Globus pallidus (tissue), 1 donor: ENCODE results near the gene BNC2.

ENCODE experiments used
- DNase-seq: peaks from one replicate; pipeline ENCODE4 v3.0.0-alpha.2; 2015; ENCODE audit warnings: low spot score

Gene BNC2

GRCh38 chr9:16716601-16717000, 153.9 kb downstream of the BNC2 start:
- no peak for DNase-seq

- DNase-seq: no peak
Measured at GRCh38 chr9:16715404-16715803, 155.1 kb downstream of the BNC2 start.

GRCh38 chr9:16712787-16713186, 157.7 kb downstream of the BNC2 start:
- DNase-seq: no peak

GRCh38 chr9:16710888-16711287, 159.6 kb downstream of the BNC2 start:
- no peak for DNase-seq

- no peak for DNase-seq
Measured at GRCh38 chr9:16709924-16710323, 160.5 kb downstream of the BNC2 start.

GRCh38 chr9:16708656-16709435, 161.6 kb downstream of the BNC2 start:
- DNase-seq: no peak

- peak; percentile 29 for DNase-seq
Measured at GRCh38 chr9:16705111-16705604, 165.3 kb downstream of the BNC2 start.

GRCh38 chr9:16704116-16705110, 166.1 kb downstream of the BNC2 start:
- peak; percentile 20 for DNase-seq

GRCh38 chr9:16701347-16701746, 169.1 kb downstream of the BNC2 start:
- DNase-seq: no peak

GRCh38 chr9:16693616-16694015, 176.9 kb downstream of the BNC2 start:
- DNase-seq: no peak

GRCh38 chr9:16690628-16691027, 179.8 kb downstream of the BNC2 start:
- no peak for DNase-seq

- DNase-seq: no peak
Measured at GRCh38 chr9:16690205-16690604, 180.3 kb downstream of the BNC2 start.

- DNase-seq: no peak
Measured at GRCh38 chr9:16689351-16689938, 181.0 kb downstream of the BNC2 start.

- DNase-seq: no peak
Measured at GRCh38 chr9:16688814-16689213, 181.7 kb downstream of the BNC2 start.

- no peak for DNase-seq
Measured at GRCh38 chr9:16687678-16688369, 182.6 kb downstream of the BNC2 start.

GRCh38 chr9:16683326-16683725, 187.1 kb downstream of the BNC2 start:
- DNase-seq: no peak

- no peak for DNase-seq
Measured at GRCh38 chr9:16682273-16682672, 188.2 kb downstream of the BNC2 start.

GRCh38 chr9:16681652-16681987, 188.8 kb downstream of the BNC2 start:
- DNase-seq: no peak

GRCh38 chr9:16680975-16681651, 189.4 kb downstream of the BNC2 start:
- no peak for DNase-seq

- DNase-seq: no peak
Measured at GRCh38 chr9:16680541-16680940, 189.9 kb downstream of the BNC2 start.

- DNase-seq: no peak
Measured at GRCh38 chr9:16679327-16679821, 191.1 kb downstream of the BNC2 start.
